ENCODE measurements around the gene TRIM71.

The TRIM71 gene

DNA sequence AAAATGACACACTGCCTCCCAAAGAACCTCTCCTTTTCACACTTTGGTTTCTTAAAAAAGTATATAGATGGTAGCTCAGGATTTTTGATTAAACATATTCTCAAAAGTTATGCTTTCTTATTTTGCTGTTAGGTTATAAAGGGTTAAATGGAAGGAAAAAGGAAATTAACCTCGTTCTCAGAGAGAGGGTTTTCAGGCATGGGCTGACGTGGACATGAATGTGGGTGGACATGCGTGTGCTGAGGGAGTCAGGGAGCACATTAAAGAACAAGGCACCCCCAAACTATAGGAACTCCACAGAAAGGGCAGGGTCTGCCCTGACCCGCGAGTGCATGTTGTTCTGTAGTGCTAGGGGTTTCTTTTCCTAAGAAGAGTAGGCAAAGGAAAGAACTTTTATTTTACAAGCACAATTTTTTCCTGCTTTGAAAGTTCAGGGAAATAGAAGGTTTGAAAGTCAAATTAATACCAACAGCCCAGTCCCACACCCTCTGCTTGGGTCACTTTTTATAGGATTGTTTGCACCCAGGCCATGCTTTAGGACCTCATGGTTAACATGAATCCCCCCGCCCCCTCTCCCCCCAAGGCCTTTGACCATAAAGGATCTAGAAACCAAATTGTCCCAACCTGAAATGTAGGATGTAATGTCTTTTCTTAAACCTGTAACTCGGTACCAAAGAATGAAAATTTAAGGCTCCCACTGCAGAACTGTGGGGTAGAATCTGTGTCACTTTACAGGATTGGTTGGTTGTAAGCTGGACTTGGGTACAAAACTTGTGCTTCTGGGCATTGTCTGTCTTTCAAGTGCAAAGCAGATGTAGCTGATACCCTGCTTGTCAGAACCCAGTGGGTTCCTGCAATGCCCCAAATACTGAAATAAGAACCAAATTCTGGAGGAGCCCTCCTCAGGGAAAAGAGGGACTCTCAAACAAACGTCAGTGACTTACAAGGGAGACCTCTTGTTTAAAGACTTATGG lies 75.1 kb downstream of the TRIM71 start:
- Histone ChIP-seq H3K27ac (ENCODE audit: low read length) (no peak overlapping the region), H3K4me1 (ENCODE audit: insufficient read depth, low read length) (no peaks in the 10 kb centered on the region), H3K36me3 (ENCODE audit: insufficient read depth, low read length) (peaks cover 13% of the 10 kb centered on the region), H3K9me3 (ENCODE audit: insufficient read depth, low read length, severe bottlenecking) (no peaks in the 10 kb centered on the region), H2AFZ (ENCODE audit: low read depth, low read length) (no peak overlapping the region), H3K9ac (ENCODE audit: low read depth, low read length) (no peak overlapping the region), H3K4me2 (ENCODE audit: insufficient read depth, low read length) (no peak overlapping the region), H4K20me1 (ENCODE audit: insufficient read depth, low read length) (no peaks in the 10 kb centered on the region), H3K27me3 (ENCODE audit: insufficient read depth, low read length, poor library complexity) (no peaks in the 10 kb centered on the region), H3K79me2 (ENCODE audit: insufficient read depth, low read length) (no peaks in the 10 kb centered on the region), H3K4me3 (ENCODE audit: low read depth in 1 of 2, low read length in 2 of 2) (no peak overlapping the region)
- DNase-seq (no peak), ATAC-seq (ENCODE audit: insufficient read depth, low read depth) (no peak)
- no peak for TF ChIP-seq EZH2 (IDR thresholded peaks at IDR 0.05; ENCODE audit: borderline replicate concordance, low read depth, low read length, severe bottlenecking)
- TF ChIP-seq, protein P1, sequence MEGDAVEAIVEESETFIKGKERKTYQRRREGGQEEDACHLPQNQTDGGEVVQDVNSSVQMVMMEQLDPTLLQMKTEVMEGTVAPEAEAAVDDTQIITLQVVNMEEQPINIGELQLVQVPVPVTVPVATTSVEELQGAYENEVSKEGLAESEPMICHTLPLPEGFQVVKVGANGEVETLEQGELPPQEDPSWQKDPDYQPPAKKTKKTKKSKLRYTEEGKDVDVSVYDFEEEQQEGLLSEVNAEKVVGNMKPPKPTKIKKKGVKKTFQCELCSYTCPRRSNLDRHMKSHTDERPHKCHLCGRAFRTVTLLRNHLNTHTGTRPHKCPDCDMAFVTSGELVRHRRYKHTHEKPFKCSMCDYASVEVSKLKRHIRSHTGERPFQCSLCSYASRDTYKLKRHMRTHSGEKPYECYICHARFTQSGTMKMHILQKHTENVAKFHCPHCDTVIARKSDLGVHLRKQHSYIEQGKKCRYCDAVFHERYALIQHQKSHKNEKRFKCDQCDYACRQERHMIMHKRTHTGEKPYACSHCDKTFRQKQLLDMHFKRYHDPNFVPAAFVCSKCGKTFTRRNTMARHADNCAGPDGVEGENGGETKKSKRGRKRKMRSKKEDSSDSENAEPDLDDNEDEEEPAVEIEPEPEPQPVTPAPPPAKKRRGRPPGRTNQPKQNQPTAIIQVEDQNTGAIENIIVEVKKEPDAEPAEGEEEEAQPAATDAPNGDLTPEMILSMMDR (IDR thresholded peaks at IDR 0.05; ENCODE audit: borderline replicate concordance, extremely low read depth, low read length, poor library complexity, severe bottlenecking): no peak

DNA sequence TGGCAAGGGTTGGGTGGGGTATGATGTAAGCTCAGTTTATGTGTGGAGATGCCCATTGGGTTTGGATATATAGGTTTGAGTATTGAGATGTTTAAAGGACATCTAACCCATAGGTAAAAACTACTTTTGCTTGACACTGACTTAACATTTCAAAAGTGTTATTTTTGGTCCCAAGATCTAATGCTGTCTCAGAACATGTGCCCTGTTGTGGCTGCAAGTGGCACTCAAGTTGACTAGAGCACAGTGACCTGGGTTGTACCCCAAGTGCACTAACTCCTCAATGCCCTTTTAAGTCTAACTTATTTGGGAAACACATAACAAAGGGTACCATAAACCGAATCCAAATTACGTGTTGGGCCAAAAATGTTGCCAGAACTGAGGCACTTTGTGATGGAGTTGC lies 77.2 kb downstream of the TRIM71 start:
- Histone ChIP-seq H3K9ac (ENCODE audit: low read depth, low read length) (no peak overlapping the region), H3K4me1 (ENCODE audit: insufficient read depth, low read length) (no peaks in the 10 kb centered on the region), H3K36me3 (ENCODE audit: insufficient read depth, low read length) (peaks cover 13% of the 10 kb centered on the region), H4K20me1 (ENCODE audit: insufficient read depth, low read length) (no peaks in the 10 kb centered on the region), H3K4me3 (ENCODE audit: low read depth in 1 of 2, low read length in 2 of 2) (no peak overlapping the region), H3K4me2 (ENCODE audit: insufficient read depth, low read length) (no peak overlapping the region), H2AFZ (ENCODE audit: low read depth, low read length) (no peak overlapping the region), H3K27ac (ENCODE audit: low read length) (no peak overlapping the region), H3K79me2 (ENCODE audit: insufficient read depth, low read length) (no peaks in the 10 kb centered on the region), H3K27me3 (ENCODE audit: insufficient read depth, low read length, poor library complexity) (no peaks in the 10 kb centered on the region), H3K9me3 (ENCODE audit: insufficient read depth, low read length, severe bottlenecking) (no peaks in the 10 kb centered on the region)
- no peak for ATAC-seq (ENCODE audit: insufficient read depth, low read depth)
- TF ChIP-seq, protein P1 (IDR thresholded peaks at IDR 0.05; ENCODE audit: borderline replicate concordance, extremely low read depth, low read length, poor library complexity, severe bottlenecking): no peak
- no peak for TF ChIP-seq EZH2 (IDR thresholded peaks at IDR 0.05; ENCODE audit: borderline replicate concordance, low read depth, low read length, severe bottlenecking)
- DNase-seq: no peak

DNA sequence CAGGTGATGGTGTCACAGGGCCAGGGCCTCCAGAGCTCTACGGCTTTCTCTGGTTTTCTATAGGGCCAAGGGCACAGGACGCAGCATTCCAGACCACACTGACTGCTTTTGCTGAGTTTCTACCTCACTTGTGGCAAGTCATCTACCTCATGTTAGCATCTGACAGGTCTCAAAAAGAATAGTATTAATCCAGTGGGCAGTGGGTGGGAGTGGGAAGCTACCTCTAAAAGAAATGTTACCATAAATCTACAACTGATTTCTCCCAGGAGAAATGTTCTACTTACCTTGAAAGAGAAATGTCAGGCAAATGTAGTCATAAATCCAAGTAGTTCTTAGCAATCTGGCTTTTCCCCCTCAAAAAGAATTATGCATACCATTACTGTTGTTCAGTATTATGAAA lies 77.9 kb downstream of the TRIM71 start:
- Histone ChIP-seq H3K4me1 (ENCODE audit: insufficient read depth, low read length) (no peaks in the 10 kb centered on the region), H3K4me2 (ENCODE audit: insufficient read depth, low read length) (no peak overlapping the region), H3K27me3 (ENCODE audit: insufficient read depth, low read length, poor library complexity) (no peaks in the 10 kb centered on the region), H3K79me2 (ENCODE audit: insufficient read depth, low read length) (no peaks in the 10 kb centered on the region), H3K9ac (ENCODE audit: low read depth, low read length) (no peak overlapping the region), H3K4me3 (ENCODE audit: low read depth in 1 of 2, low read length in 2 of 2) (no peak overlapping the region), H3K36me3 (ENCODE audit: insufficient read depth, low read length) (peaks cover 9% of the 10 kb centered on the region), H3K27ac (ENCODE audit: low read length) (no peak overlapping the region), H4K20me1 (ENCODE audit: insufficient read depth, low read length) (no peaks in the 10 kb centered on the region), H2AFZ (ENCODE audit: low read depth, low read length) (no peak overlapping the region), H3K9me3 (ENCODE audit: insufficient read depth, low read length, severe bottlenecking) (no peaks in the 10 kb centered on the region)
- DNase-seq: no peak
- no peak for TF ChIP-seq EZH2 (IDR thresholded peaks at IDR 0.05; ENCODE audit: borderline replicate concordance, low read depth, low read length, severe bottlenecking)
- TF ChIP-seq, protein P1 (IDR thresholded peaks at IDR 0.05; ENCODE audit: borderline replicate concordance, extremely low read depth, low read length, poor library complexity, severe bottlenecking): no peak
- ATAC-seq (ENCODE audit: insufficient read depth, low read depth): no peak

Data from DND-41 (cell line).